ENCODE measurements around the gene PTPA.
"Not testable (repeated sequence)": the region's sequence is repeated elsewhere in the genome, so short reads cannot be mapped to it uniquely, and the experiment has no call there.

The PTPA gene

DNA sequence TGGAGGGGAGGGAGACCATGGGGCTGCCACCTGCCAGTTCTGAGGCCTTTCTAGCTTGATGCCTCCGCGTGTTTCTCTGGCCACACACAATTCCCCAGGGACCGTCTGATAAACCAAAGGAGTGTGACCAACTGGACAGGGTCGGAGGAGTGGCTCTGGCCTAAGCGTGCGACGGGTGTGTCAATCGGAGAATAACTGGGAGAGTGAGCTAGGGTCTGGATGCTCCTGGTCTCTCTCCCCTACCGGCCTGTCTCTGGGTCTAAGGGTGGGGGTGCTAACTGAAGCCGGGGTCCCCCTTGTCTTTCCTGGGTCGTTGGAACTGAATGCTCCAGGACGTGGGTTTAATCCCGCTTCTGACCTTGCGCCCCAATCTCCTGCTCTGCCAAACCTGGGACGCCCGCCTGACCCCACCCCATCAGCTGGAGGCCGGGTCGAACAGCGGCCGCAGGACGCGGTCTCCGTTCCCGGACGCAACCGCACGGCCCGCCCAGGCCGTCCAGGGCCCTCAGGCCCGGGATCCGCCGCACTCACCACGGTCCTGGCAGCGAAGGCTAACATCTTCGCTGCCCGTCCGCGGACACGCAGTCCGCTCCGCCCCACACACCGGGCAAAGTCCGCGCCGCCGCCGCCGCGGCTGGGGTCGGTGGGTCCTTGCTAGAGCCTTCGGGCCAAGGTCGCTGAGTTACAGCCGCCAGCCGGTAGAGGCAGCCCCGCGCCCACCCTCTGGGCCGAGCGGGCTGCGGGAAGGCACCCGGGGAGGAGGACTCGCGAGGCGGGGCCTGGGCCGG lies 1.1 kb upstream of the PTPA start:
- DNase-seq: peak in 1 of 3 experiments; percentile 60

DNA sequence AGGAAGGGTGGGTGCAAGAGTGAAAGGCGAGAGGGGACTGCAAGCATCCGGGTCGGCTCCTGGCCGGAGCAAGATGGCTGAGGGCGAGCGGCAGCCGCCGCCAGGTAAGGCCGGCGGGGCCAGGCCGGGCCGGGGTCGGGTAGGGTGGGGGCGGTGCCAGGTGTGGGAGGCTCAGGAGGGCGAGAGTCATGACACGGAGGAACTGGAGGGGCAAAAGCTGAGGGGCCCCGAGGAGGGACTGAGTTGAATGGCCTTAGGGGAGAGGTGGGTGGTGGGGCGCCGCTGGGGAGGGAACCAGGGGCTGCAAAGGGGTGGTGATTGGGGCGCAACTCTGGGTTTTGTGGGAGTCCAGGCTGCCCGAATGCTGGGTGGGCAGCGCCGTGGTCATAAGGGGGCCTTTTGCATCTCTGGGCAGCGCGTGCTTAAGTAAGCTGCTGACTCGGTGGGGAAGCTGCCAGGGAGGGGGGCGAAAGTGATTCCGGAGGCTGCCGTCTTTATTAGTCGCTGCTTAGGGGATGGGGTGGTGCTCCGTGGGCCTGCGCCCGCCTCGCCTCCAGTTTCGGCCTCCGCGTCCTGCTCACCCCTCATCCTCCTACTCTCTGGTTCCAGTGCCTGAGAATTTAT lies 425 bp downstream of the PTPA start:
- peak; percentile 13 to 77 (median 75) for DNase-seq

DNA sequence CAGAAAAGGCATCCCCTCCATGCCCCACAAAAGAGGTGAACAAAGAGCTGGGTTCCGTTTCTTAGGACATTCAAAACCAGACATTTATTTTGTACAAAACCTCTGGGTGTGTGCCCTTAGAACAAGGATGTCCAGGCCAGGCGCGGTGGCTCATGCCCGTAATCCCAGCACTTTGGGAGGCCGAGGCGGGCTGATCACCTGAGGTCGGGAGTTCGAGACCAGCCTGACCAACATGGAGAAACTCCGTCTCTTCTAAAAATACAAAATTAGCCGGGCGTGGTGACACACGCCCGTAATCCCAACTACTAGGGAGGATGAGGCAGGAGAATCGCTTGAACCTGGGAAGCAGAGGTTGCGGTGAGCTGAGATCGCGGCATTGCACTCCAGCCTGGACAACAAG lies 1.3 kb downstream of the PTPA start:
- DNase-seq: not testable (repeated sequence)

DNA sequence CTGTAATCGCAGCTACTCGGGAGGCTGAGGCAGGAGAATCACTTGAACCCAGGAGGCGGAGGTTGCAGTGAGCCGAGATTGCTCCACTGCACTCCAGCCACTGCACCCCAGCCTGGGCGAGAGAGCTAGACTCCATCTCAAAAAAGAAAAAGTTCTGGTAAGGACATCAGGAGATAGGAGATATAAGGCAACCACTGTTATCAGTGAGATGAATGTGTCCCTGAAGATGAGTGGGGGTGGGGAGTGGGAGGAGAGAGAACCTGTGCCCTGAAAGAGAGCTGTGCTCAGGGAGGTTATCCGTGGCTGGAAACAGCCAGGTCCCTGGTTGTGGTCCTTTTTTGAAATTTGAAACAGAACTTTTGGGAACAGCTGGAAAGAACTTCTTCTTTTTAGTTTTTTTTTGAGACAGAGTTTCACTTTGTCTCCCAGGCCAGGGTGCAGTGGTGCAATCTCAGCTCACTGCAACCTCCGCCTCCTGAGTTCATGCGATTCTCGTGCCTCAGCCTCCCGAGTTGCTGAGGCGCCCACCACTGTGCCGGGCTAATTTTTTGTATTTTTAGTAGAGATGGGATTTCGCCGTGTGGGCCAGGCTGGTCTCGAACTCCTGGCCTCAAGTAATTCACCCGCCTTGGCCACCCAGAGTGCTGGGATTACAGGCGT lies 2.6 kb downstream of the PTPA start:
- DNase-seq: no peak

DNA sequence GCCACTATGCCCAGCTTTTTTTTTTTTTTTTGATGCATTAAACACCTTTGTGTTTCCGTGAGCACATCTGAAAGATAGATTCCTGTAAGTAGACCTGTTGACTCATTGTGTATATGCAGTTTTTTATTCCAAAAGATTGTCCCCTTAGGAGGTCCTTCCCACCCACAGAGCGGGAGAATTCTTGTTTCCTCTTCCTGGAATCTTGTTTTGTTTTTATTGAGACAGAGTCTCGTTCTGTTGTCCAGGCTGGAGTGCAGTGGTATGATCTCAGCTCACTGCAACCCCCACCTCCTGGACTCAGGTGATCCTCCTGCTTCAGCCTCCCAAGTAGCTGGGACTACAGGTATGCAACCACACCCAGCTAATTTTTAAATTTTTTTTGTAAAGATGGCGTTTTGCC lies 7.6 kb downstream of the PTPA start:
- DNase-seq: no peak

DNA sequence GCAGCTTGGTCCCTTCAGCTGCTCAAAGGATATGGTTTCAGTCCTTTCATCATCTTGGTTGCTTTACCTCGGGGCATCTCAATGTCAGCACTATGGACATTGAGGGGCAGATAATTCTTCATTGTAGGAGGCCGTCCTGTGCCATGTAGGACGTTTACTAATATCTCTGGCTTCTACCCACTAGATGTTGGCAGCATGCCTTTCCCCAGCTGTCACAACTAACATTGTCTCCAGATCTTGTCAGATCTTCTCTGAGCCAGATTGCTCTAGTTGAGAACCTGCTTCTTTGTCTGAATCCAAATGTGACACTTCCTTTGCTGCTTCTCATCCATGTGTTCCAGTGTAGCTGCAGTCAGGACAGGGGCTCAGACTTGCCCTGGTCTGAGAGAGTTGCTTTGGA lies 10.3 kb downstream of the PTPA start:
- no peak for DNase-seq

DNA sequence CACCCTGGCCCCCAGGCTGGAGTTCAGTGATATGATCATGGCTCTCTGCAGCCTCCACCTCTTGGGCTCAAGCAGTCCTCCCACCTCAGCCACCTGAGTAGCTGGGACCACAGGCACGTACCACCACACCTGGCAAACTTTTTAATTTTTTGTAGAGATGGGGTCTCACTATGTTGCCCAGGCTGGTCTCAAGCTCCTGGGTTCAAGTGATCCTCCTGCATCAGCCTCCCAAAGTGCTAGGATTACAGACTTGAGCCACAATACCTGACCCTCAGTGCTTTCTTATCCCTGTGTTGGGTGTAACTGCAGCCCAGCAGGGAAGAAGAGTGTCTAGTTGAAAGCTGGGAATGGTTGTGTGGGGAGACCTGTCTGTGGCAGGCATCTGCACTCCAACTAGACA lies 10.9 kb downstream of the PTPA start:
- no peak for DNase-seq

DNA sequence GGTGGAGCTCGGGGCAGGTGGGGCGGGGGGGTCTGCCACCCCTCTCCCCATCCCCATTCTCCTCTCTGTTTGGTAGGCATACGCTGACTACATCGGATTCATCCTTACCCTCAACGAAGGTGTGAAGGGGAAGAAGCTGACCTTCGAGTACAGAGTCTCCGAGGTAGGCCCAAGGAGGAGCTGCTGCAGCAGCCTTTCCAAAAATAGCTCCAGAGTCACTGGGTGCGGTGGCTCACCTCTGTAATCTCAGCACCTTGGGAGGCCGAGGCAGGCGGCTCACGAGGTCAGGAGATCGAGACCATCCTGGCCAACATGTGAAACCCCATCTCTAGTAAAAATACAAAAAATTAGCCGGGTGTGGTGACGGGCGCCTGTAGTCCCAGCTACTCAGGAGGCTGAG lies 11.8 kb downstream of the PTPA start:
- DNase-seq: not testable (repeated sequence)

DNA sequence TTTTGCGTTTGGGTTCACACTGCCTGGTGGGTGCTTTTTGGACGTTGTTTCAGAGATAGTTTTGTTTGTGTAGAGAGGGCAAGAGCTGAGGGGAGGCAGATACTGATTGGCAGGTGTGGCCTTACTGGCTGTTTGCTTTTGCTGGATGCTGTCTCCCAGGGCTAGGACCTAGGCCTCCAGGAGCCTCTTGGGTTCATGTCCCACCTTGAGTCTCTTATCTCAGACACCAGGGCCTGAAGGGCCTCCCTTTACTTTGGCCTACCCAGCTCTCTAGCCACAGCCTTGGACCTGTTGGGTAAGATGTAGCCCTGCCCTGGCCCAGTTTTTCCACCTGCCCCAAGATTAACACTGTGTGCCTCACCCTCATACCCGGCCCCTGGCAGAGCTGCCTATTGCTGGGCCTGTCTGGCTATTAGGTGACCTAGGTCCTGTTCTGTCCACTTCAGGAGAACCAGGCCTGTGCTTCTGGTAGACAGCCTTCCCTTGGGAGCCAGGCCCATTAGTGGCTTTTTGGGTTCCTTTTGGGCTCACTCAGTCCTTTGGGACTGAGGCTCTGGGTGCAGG lies 13.4 kb downstream of the PTPA start:
- no peak for DNase-seq

DNA sequence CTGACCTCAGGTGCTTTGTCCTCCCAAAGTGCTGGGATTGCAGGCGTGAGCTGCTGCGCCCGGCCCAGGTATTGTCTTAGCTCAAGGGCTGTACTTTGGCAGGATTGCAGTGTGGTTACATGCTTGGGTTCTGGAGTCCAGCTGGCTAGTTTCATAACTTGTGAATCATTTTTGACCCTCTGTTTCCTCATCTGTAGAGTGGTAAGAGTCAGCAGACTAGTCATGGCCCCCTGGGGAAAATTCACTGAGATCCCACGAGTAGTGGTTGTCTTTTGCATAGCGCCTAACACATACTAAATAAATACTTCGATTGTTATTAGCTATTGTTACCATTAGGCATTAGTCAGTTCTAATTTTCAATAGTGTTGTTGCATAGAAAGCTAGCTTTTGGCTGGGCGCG lies 14.3 kb downstream of the PTPA start:
- no peak for DNase-seq

DNA sequence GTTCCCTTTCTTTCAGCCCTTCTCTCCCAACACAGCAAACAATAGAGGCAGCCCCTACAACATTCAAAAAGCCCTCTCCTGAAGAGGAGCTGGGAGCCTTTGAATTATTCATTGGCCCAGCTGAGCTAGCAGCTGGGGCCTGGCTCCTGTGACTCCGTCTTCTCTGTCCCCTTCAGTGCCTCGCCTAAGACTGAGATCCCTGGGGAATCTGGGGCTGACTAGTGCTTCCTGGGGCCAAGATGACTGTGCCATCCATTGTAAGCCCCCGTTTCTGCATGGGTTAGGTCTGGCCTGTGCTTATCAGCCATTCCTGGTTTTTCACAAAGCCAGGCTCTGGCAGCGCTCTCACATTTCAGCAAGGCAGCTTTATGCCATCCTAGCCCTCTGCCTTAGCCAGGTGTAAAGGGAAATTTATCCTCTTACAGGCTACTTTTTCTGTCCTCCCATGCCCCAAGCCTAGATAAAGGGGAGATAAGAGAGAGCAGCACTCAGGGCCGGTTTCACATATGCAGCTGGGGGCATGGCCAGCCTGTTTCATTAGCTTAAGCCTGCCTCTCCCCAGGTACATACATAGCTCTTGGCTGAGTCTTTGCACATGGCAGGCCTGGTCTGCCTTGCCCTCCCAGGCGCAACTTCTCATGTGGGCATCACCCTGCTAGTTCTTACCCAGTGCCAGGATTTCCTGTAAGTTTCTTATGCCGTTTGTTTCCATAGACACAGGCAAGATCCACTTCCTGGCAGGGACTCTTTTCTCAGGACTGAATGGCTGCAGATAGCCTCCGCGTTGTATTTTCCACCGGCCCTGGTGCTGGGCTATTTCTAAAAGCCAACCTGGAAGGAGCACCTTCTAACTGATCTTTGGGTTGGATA lies 15.8 kb downstream of the PTPA start:
- DNase-seq: peak in 1 of 3 experiments; percentile 47

DNA sequence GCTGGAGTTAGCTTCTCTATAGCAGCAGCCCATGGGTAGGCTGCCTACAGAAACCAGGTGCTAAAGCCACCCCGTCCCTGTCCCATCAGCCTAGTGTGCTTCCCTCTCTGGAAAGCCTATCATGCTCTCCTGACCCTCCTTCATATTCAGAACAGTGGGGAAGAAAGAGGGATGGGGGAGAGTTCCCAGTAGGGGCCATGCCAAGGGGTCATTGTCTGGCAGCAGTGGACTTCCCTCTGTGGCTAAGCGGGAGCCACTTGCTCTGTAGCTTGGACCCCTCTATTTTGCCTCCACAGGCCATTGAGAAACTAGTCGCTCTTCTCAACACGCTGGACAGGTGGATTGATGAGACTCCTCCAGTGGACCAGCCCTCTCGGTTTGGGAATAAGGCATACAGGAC lies 17.5 kb downstream of the PTPA start:
- no peak for DNase-seq

DNA sequence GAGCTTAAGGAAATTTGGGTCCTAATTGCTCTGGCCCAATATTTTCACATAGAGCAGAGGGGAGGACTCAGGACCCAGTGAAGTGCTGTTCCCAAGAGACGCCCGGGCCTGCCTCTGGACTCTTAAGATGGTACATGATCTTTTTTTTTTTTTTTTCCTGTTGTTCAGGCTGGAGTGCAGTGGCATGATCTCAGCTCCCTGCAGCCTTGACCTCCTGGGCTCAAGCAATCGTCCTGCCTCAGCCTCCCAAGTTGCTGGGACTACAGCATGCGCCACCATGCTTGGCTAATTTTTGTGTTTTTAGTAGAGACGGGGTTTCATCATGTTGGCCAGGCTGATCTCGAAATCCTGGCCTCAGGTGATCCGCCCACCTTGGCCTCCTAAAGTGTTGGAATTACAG lies 19.1 kb downstream of the PTPA start:
- not testable (repeated sequence) for DNase-seq

DNA sequence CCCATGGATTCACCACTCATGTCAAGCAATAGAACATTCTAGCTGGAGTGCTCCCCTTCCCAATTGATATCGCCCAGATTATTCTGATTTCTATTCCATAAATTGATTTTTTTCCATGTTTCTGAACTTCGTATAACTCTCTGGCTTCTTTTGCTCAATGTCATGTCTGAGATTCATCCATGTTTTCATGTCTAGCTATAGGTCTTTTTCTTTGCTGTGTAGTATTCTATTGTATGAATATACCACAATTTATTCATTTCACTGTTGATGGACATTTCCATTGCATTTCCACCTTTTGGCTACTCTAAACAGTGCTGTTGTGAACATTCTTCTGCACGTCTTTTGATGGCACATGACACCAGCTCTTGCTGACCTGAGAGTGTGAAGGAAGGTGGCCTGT lies 19.6 kb downstream of the PTPA start:
- DNase-seq: no peak

DNA sequence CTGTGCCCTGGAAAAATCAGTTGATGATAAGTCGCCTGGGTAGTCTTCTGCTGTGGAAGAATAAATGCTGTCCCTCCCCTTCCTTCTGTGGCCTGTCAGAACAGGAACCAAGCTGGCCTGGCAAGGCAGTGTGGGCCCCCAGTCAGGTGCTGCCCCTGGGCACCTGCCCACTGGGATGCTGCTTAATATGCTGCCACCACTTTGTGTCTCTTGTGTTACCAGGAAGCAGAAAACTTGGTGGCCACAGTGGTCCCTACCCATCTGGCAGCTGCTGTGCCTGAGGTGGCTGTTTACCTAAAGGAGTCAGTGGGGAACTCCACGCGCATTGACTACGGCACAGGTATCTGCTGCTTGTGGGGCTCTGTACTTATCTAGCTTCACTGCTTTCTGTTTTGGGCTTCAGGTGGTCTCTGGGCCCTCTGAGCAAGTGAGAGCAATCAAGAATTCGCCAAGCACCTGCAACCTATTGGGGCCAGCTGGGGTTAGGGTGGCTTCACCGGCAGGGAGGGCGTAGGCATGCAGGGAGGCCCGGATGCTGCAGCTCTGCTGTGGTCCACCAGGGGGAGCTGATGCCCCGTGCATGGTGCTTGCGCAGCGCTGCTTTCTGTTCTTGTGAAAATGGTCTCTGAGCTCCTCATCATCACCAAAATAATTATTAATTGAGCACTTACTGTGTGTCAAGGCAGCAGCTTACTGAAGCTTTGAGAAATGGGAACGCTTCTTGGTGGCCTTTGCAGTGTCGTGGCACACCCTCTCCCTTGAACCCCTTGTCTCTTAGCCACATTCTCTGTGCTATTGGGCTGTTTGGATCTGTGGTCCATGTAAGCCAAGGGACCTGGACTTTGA lies 20.3 kb downstream of the PTPA start:
- DNase-seq: peak; percentile 47 to 72 (median 49)

DNA sequence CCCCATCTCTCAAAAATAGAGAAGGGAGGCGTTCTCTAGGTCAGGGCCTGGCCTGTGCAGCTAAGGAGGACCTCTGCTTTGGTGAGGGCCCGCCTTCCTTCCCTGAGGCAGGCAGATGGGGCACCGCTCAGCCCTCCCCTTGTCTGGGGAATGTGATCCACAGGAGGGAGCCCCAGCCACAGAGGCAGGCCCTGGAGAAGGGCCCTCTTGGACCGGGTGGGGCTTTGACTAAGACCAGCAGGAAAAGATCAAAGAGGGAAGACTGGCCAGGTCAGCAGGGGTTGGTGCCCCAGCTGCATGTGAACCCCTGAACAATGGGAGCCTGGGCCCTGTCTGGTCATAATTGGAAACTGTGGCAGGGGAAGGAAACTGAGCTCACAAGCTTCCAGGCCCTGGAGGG lies 21.9 kb downstream of the PTPA start:
- no peak for DNase-seq

DNA sequence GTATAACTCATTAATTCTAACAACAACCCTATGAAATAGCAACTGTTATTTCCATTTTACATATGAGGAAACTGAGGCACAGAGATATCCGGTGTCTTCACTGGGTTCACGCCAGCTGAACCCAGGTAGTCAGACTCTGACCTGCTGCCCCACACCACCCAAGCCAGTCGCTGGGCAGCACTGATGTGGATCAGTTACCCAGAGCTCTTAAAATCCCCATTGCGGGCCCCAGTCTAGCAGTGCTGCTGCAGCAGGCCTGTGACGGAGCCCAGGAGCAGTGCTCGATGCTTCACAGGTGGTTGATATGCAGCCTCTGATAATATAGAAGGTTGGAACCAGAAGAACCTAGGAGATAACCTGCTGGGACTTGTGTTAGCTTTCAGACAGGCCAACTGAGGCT lies 24.3 kb downstream of the PTPA start:
- DNase-seq: no peak

DNA sequence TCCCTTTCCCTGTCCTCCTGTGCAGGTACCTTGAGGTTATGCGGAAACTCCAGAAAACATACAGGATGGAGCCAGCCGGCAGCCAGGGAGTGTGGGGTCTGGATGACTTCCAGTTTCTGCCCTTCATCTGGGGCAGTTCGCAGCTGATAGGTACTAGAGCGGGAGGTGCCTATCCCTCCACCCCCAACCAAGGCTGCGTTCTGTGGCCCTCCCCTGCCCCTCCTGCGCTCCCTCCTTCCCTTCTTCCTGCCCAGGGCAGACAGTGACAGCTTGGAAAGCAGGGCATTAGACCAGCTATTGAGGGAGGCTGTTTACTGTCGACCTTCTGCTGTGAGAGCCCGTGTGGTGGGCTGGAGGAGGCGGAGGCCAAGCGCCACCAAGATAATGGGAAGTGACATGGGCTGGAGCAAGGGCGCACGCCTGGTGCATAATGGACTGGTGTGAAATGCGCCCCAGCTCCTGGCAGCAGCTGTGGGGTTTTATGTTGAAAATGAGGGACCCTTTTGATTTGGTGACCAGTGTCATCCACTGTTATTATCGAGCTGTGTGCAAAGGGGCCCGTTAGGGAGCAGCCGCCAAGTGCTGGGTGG lies 25.3 kb downstream of the PTPA start:
- no peak for DNase-seq

DNA sequence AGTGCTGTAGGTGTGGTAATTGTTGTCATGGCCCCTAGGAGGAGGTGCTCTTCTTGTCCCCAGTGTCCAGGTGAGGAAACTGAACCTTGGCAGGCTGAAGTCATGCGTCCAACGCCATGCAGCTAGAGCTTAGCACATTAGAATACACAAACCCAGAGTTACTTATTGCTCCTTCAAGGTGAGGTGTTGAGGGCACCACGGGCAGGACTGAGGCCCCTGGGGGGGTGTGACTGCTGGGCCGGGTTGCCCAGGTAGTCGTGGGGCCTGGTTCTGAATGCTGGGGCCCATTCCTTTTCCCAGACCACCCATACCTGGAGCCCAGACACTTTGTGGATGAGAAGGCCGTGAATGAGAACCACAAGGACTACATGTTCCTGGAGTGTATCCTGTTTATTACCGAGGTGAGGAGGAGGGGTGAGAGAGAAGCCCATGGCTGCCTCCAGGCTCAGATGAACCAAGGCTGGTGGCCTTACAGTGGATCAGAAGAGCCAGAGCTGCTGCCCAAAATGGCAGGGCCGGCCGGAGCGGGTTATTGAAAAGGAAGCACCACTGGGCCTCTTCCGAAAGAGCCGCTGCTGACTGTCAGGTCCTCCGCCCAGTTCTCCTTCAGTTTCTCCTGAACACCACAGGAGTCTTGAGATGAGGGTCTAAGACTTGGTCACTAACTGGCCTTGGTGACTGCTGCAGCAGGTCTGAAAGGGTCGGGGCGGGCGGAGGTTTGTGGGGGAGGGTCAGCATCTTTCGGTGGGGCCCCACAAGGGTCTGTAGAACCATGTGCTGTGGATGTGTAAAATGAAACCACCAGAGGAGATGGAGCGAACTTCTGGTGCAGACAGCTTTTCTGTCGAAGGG lies 26.3 kb downstream of the PTPA start:
- no peak for DNase-seq

DNA sequence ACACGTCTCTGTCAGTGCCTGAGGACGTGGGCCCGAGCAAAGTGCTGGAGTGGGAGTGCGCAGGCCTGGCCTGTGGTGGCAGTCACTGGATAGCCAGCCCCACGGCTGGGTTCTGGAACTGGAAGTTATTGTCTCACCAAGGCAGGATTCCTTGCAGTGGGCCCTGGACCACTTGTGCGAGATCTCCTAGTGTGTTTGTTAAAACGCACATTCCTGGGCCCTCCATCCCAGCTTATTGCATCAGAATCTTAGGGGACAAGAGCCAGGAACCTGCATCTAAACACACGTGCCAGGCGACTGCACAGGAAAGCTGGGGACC lies 26.9 kb downstream of the PTPA start:
- no peak for DNase-seq
